Measurements from ENCODE around the gene CHST11.
A peak's percentile ranks its signal among the peaks of the same experiment; 100 is the strongest.
"Not testable (repeated sequence)": the region's sequence is repeated elsewhere in the genome, so short reads cannot be mapped to it uniquely, and the experiment has no call there.

CHST11 gene

DNA sequence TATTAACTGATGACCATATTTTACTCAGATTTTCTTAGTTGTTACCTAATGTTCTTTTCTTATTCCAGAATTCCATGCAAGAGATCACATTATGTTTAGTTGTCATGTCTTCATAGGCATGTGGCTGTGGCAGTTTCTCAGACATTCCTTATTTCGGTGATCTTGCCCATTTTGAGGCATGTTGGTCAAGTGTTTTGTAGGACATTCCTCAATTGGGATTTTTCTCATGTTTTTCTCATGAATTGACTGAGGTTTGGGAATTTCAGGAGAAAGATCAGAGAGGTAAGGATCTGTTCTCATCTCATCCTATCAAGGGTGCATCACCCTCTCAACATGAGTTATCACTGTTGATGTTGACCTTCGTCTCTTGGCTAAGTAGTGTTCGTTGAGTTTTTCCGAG, 81.3 kb downstream of the CHST11 start:
- no peak for DNase-seq
- in situ Hi-C loops (cut with MboI; ENCODE audit: low pct_unique_long_range_greater_than_20kb, low sequenced_read_pairs): no loop called here

DNA sequence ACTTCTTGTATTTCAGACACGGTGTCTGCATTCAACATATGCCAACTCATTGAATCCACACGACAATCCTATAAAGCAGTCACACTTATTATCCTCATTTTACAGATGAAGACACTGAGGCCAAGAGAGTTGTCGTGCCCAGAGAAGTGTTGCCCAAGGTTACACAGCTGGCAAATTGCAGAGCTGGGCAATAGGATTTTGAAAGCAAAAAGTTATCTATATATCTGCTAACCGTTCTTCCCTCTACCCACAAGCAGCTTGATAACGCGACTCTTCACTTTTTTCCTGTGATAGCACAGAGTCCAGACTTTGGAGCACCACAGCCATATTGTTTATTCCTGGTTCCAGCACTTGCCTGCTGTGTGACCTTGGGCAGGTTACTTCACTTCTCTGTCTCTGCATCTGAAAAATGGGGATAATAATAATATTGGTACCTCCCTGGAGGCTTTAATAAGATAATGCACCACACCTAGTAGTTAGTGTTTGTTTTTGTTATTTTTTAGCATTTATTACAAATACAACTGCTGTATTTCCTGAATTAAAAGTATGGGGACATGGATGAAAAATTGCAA, 82.2 kb downstream of the CHST11 start:
- DNase-seq: no peak
- in situ Hi-C loops (cut with MboI; ENCODE audit: low pct_unique_long_range_greater_than_20kb, low sequenced_read_pairs): no loop called here

DNA sequence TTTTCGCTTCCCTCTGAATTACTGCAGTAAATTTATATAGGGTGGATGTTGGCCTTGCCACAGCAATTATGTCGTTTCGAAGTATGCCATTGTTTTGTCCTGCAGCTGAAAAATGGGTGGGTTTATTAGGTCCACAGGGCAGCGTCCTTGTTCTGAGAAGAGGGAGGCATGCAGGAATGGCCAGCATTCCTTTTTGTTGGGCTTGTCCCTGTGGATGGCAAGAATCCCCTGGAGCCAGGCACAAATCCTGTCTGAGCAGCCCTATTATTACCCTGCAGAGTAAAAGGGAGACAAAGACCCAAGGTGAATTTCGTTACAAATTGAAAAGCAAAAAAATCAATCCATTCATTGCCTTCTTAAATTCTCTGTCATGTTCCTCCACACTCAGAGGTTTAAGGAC, 88.1 kb downstream of the CHST11 start:
- no peak for DNase-seq
- in situ Hi-C loops (cut with MboI; ENCODE audit: low pct_unique_long_range_greater_than_20kb, low sequenced_read_pairs): no loop called here

GRCh38 chr12:104546575-104546974, 89.8 kb downstream of the CHST11 start:
- in situ Hi-C loops (cut with MboI; ENCODE audit: low pct_unique_long_range_greater_than_20kb, low sequenced_read_pairs): no loop called here
- DNase-seq: peak; percentile 92

GRCh38 chr12:104547235-104547634, 90.5 kb downstream of the CHST11 start:
- DNase-seq: no peak
- in situ Hi-C loops (cut with MboI; ENCODE audit: low pct_unique_long_range_greater_than_20kb, low sequenced_read_pairs): no loop called here

DNA sequence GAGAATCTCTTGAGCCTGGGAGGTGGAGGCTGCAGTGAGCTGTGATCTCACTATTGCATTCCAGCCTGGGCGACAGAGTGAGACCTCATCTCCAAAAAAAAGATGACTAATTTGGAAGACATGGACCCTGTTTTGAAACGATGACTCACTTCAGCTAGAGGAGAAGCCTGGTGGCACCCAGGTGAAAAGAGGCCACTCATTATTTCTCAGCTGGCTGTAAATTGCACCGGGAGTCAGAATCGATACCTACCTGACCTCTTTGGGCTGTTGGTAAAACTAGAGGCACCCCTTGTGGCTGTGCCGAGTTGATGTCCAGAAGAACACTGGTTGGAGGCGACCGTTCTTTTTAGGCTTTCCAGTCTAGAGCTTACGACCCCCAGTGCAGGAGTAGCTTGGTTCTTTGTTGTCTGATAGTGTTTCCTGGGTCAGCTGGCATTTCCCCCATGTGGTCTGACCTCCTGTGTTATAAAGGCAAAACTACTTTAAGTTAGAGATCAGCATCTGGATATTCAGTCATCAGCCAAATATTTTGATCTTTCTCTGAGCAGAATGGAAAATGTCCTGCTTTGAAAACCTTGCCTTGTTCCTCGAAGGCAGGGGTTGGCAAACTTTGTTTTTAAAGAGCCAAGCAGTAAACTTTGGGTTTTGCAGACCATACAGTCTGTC, 93.2 kb downstream of the CHST11 start:
- in situ Hi-C loops (cut with MboI; ENCODE audit: low pct_unique_long_range_greater_than_20kb, low sequenced_read_pairs): no loop called here
- no peak for DNase-seq

- no peak for DNase-seq
- in situ Hi-C loops (cut with MboI; ENCODE audit: low pct_unique_long_range_greater_than_20kb, low sequenced_read_pairs): no loop called here
Observed at GRCh38 chr12:104551313-104551931, 94.7 kb downstream of the CHST11 start.

GRCh38 chr12:104553421-104553820, 96.7 kb downstream of the CHST11 start:
- DNase-seq: no peak
- in situ Hi-C loops (cut with MboI; ENCODE audit: low pct_unique_long_range_greater_than_20kb, low sequenced_read_pairs): no loop called here

DNA sequence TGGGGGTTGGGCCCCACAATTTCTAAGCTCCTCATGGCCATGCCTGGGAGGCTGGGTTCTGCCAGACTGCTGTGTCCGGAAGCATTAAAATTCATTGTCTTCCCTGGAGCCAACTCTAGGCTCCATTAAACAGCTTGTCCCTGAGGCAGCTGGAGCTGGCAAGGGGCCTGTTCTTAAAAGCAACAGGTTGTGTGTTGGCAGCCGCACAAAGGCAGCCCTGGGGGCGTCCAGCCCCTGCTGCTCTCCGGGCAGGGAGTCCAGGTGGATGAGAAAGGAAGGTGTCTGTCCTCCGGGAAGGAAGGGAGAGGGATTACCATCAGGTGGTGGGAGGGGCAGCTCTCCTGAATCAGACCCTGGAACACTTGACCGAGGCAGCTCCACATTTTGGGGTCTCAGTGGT, 98.9 kb downstream of the CHST11 start:
- no peak for DNase-seq
- in situ Hi-C loops (cut with MboI; ENCODE audit: low pct_unique_long_range_greater_than_20kb, low sequenced_read_pairs): no loop called here

DNA sequence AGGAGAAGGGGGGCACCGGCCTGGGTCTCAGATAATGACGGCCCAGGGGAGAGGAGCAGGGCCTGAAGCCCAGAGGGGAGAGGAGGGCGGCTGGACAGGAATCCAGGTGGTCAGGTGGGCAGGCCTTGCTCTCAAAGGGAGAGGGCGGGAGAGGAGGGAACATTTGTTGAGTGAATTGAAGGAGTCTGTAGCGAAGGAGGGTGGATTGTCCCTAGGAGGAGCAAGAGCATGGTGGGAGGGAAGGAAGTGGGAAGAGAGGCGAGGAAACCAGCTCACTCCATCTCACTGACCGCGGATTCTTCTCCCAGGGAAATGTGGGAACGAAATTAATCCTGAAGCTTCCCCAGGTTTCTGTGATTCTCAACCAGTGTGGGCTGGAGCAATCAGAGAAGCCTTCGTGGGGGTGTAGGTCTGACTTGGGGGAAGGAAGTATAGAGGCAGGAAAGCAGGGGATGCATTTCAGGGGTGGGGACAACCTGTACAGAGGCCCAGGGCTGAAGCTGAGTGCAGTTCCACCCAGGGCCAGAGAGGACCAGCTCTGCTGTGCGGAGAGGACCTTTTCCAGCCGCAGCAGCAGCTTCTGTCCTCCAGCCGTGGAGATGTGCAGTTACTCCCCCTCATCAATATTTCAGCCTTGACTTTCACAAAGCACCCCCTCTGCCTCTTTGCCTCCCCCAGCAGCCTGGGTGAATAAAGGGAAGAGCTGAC, 100.9 kb downstream of the CHST11 start:
- in situ Hi-C loops (cut with MboI; ENCODE audit: low pct_unique_long_range_greater_than_20kb, low sequenced_read_pairs): no loop called here
- DNase-seq: no peak

DNA sequence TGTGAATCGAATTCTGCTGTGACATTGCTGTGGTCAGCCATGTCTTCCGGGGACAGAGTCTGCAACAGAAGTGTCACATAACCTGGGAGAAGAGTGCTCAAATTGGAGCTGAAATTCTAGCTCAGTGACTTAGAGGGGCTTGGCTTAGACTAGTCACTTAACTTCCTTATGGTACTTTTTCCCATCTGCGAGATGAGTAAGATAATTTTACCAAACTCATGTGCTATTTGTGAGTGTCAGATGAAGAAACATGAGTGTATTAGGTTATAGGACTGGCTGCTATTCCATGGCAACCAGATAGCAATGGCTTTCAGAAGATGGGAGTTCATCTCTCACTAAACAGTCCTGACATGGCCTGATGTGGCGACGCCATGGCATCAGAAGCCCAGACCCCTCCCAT, 104.1 kb downstream of the CHST11 start:
- in situ Hi-C loops (cut with MboI; ENCODE audit: low pct_unique_long_range_greater_than_20kb, low sequenced_read_pairs): no loop called here
- DNase-seq: no peak

GRCh38 chr12:104562763-104563162, 106.0 kb downstream of the CHST11 start:
- DNase-seq: no peak
- in situ Hi-C loops (cut with MboI; ENCODE audit: low pct_unique_long_range_greater_than_20kb, low sequenced_read_pairs): no loop called here

DNA sequence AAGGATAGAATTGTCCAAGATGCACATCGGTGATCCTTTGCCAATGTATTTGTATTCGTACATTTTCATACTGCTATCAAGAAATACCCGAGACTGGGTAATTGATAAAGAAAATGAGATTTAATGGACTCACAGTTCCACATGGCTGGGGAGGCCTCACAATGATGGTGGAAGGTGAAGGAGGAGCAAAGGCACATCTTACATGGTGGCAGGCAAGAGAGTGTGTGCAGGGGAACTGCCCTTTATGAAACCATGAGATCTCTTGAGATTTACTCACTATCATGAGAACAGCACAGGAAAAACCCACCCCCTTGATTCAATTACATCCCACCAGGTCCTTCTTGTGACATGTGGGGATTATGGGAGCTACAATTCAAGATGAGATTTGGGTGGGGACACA, 107.9 kb downstream of the CHST11 start:
- DNase-seq; in situ Hi-C loops (cut with MboI; ENCODE audit: low pct_unique_long_range_greater_than_20kb, low sequenced_read_pairs): not testable (repeated sequence)

DNA sequence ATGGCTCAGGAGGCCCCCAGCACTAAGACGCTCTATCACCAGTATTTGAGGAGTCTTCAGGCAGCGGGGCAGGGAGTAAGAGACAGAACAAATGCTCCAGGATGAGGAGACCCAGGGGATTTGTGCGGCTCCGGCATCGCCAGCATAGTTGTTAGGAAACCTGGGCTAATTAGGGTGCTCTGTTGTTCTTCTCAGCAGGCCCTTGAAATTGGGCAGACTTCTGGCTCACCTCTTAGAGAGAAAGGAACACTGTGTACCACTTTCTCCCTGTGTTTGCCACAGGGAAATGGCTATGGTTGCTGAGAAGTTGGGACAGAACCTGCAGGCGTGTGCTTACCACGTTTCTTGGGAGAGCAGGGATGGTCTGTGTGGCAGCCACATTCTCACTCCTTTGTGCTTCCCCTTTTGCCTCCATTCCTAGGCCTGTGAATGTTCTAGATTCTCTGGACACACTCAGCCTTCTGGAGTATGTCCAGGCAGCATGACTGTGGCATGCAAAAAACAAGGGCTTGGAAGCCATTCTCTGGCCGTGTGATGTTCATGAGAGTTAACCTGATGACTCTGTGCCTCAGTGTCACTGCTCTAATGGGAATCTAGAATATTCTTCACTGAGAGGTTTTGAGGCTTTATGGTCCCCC, 109.0 kb downstream of the CHST11 start:
- in situ Hi-C loops (cut with MboI; ENCODE audit: low pct_unique_long_range_greater_than_20kb, low sequenced_read_pairs): no loop called here
- peak; percentile 29 for DNase-seq

GRCh38 chr12:104566244-104566993, 109.7 kb downstream of the CHST11 start:
- in situ Hi-C loops (cut with MboI; ENCODE audit: low pct_unique_long_range_greater_than_20kb, low sequenced_read_pairs): no loop called here
- DNase-seq: no peak

DNA sequence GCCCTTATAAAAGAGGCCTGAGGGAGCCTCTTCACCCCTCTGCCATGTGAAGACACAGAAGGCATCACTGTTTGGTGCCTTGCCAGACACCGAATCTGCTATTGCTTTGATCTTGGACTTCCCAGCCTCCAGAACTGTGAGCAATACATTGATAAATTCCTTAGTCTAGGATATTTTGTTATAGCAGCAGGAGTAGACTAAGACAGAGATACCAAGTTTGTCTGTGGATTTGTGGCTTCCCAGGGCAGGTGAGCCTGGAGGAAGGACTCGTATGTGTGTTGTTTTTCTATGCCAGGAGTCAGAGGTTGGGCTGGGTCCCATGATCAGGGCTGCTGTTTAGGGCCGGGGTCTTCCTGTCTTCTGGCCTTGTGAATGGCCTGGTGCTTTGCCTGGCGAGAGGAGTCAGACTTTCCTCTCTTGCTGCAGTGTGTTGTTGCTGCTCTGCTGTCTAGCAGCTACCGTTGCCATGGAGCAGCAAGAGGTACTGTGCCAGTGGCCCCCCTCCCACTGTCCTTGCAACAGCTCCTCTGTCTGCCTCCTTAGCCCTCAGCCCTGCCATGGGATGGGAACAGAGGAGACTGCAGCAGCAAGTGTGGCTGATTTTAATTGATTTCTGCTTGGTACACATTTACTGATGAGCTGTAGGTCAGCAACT, 111.2 kb downstream of the CHST11 start:
- in situ Hi-C loops (cut with MboI; ENCODE audit: low pct_unique_long_range_greater_than_20kb, low sequenced_read_pairs): no loop called here
- no peak for DNase-seq

DNA sequence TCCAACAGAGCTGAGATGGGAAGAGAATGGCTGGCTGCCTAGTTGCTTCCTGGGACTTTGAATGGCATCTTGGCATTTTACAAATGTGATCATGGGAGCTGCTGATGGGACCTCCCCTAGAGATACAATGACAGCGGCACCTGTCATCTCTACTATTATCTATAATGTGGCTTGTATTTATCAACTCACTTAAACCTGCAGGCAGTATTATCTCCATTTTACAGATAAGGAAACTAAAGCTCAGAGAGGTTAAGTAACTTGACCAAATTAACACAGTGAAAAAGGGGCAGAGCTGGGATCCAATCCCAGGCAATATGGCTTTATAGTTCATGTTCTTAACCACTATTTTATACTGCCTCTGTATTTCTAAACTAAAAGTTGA, 111.7 kb downstream of the CHST11 start:
- in situ Hi-C loops (cut with MboI; ENCODE audit: low pct_unique_long_range_greater_than_20kb, low sequenced_read_pairs): no loop called here
- DNase-seq: no peak

DNA sequence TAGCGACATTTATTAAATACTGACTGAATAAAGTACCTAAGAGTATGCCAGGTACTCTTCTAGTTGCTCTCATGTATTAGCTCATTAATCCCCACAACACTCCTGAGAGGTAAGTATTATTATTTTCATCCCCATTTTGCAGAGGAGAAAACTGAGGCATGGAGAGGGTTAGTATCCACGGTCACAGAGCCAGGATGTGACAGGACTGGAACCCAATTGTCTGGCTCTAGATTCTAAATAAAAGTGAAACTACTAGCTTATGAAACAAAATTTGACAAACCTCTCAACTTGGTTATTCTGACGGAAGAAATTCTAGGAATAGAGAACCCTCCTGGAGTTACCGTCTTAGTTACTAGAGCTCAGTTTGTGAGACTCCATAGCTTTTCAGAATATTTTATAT, 112.2 kb downstream of the CHST11 start:
- in situ Hi-C loops (cut with MboI; ENCODE audit: low pct_unique_long_range_greater_than_20kb, low sequenced_read_pairs): no loop called here

More for the DNA sequence above, 112.2 kb downstream of the CHST11 start:
- DNase-seq: no peak
